Activated B cell treated with CpG ODN at 0.5 μM for 24 hours (primary cell): ENCODE data around the gene KCNK6. TPM values are rescaled to one million over a fixed set of nuclear protein-coding genes. Genes with fewer than 3 reads are reported as not detected.

Experiments used
- ATAC-seq: fragments of 200-7000 bp; cut with Tn5 transposase; one replicate; pipeline ENCODE4 v1.10.0; 2021; ENCODE audit warnings: low read depth, mild to moderate bottlenecking, moderate library complexity
- CTCF ChIA-PET: fragments of 350-600 bp; sonication (Branson Sonifier 250); formaldehyde crosslinking; loops from one replicate; lab custom pipeline; 2021; ENCODE audit warnings: antibody characterized with exemption; lab: Charles Lee
- POLR2A ChIA-PET: fragments of 350-600 bp; sonication (Branson Sonifier 250); formaldehyde crosslinking; loops from one replicate; lab custom pipeline; 2021; ENCODE audit warnings: antibody characterized with exemption; lab: Charles Lee
- DNase-seq: peaks from one replicate; pipeline ENCODE4 v3.0.0; 2022
- H3K27ac Mint-ChIP-seq: one replicate; pipeline ENCODE4 v1.8.0; 2020; ENCODE audit warnings: mixed read lengths
- H3K27me3 Mint-ChIP-seq: one replicate; pipeline ENCODE4 v1.8.0; 2021; ENCODE audit warnings: mixed read lengths
- H3K36me3 Mint-ChIP-seq: one replicate; pipeline ENCODE4 v1.8.0; 2021; ENCODE audit warnings: low read depth, mixed read lengths
- H3K4me1 Mint-ChIP-seq: one replicate; pipeline ENCODE4 v1.8.0; 2021; ENCODE audit warnings: mixed read lengths
- H3K4me3 Mint-ChIP-seq: one replicate; pipeline ENCODE4 v1.8.0; 2020; ENCODE audit warnings: mild to moderate bottlenecking, mixed read lengths
- H3K9me3 Mint-ChIP-seq: one replicate; pipeline ENCODE4 v1.8.0; 2020; ENCODE audit warnings: mixed read lengths
- CTCF ChIP-seq: fragments of 200-600 bp; IDR thresholded peaks from one replicate; pipeline ENCODE4 v1.8.0; 2022; ENCODE audit warnings: antibody characterized with exemption, mild to moderate bottlenecking
- intact Hi-C: fragments of 100-400 bp; cut with micrococcal nuclease; formaldehyde crosslinking; loops from one replicate; pipeline ENCODE4 v1.15.1; 2024
- total RNA-seq: library from RNA; stranded (reverse); gene quantifications from 2 replicates; pipeline ENCODE4 v1.2.3, GENCODE V29; 2022

Gene KCNK6
- total RNA-seq, 1 donor from 2014 or later, result 4.7 TPM

- intact Hi-C loops, result no loop called here
- TF ChIP-seq CTCF, result no peak
- H3K9me3 Mint-ChIP-seq, result no peaks in the 10 kb centered on the region
- ChIA-PET CTCF (interaction anchor here (0.8 kb wide), 1 partner anchor 51 kb away, joined by 3 read pairs; no protein-coding TSS in a partner anchor), POLR2A (interaction anchor here (0.5 to 5.0 kb wide), 11 partner anchors 10 to 1802 kb away, joined by 3 to 78 read pairs (median 8); partner anchors contain the start of genes CATSPERG, EIF3K, FAM98C and GGN)
- DNase-seq (no peak), ATAC-seq (no peak)
- H3K4me1 Mint-ChIP-seq, result peaks cover 25% of the 10 kb centered on the region
- peak overlapping the region; percentile 100 for H3K4me3 Mint-ChIP-seq
- H3K27ac Mint-ChIP-seq, result no peak overlapping the region
- no peaks in the 10 kb centered on the region for H3K27me3 Mint-ChIP-seq
- peaks cover 44% of the 10 kb centered on the region for H3K36me3 Mint-ChIP-seq
Measured at GRCh38 chr19:38375748-38376147, 56.1 kb downstream of the KCNK6 start.

GRCh38 chr19:38376576-38376975 is 56.9 kb downstream of the KCNK6 start:
- no peak for TF ChIP-seq CTCF
- Mint-ChIP-seq H3K36me3 (peaks cover 52% of the 10 kb centered on the region), H3K4me3 (peak overlapping the region; percentile 61), H3K27ac (no peak overlapping the region), H3K4me1 (peaks cover 25% of the 10 kb centered on the region), H3K9me3 (no peaks in the 10 kb centered on the region), H3K27me3 (no peaks in the 10 kb centered on the region)
- intact Hi-C loops, result no loop called here
- DNase-seq, result no peak
- no peak for ATAC-seq
- POLR2A ChIA-PET, result interaction anchor here (0.6 to 5.0 kb wide), 8 partner anchors 9 to 1803 kb away, joined by 3 to 78 read pairs (median 7); partner anchors contain the start of genes CATSPERG, FAM98C, GGN and RASGRP4
- CTCF ChIA-PET, result no interaction called here

GRCh38 chr19:38377052-38377451 is 57.4 kb downstream of the KCNK6 start:
- Mint-ChIP-seq H3K4me1 (peaks cover 25% of the 10 kb centered on the region), H3K27me3 (no peaks in the 10 kb centered on the region), H3K9me3 (no peaks in the 10 kb centered on the region), H3K27ac (no peak overlapping the region), H3K4me3 (no peak overlapping the region), H3K36me3 (peaks cover 57% of the 10 kb centered on the region)
- DNase-seq (no peak), ATAC-seq (no peak)
- no peak for TF ChIP-seq CTCF
- intact Hi-C loops, result no loop called here
- ChIA-PET POLR2A (interaction anchor here (1.8 to 5.0 kb wide), 2 partner anchors 8 to 11 kb away, joined by 6 to 78 read pairs; partner anchors contain the start of genes GGN and SPRED3), CTCF (interaction anchor here (0.7 kb wide), 1 partner anchor 26 kb away, joined by 4 read pairs; the partner anchor contains the start of gene FAM98C)

- ChIA-PET POLR2A (interaction anchor here (0.6 kb wide), 1 partner anchor 579 kb away, joined by 4 read pairs; no protein-coding TSS in a partner anchor), CTCF (interaction anchor here (1.7 kb wide), 1 partner anchor 8 kb away, joined by 6 read pairs; the partner anchor contains the start of gene GGN)
- no peak for DNase-seq
- no peak for TF ChIP-seq CTCF
- Mint-ChIP-seq H3K36me3 (peaks cover 75% of the 10 kb centered on the region), H3K4me3 (no peak overlapping the region), H3K27ac (no peak overlapping the region), H3K9me3 (no peaks in the 10 kb centered on the region), H3K4me1 (peaks cover 25% of the 10 kb centered on the region), H3K27me3 (no peaks in the 10 kb centered on the region)
- intact Hi-C loops, result no loop called here
- ATAC-seq, result no peak
Measured at GRCh38 chr19:38378866-38379265, 59.2 kb downstream of the KCNK6 start.

- DNase-seq, result no peak
- H3K4me3 Mint-ChIP-seq, result no peak overlapping the region
- peaks cover 71% of the 10 kb centered on the region for H3K36me3 Mint-ChIP-seq
- CTCF ChIA-PET, result no interaction called here
- no peak overlapping the region for H3K27ac Mint-ChIP-seq
- POLR2A ChIA-PET, result no interaction called here
- no peak for TF ChIP-seq CTCF
- H3K4me1 Mint-ChIP-seq, result peaks cover 13% of the 10 kb centered on the region
- no peak for ATAC-seq
- H3K27me3 Mint-ChIP-seq, result peaks cover 2% of the 10 kb centered on the region
- intact Hi-C loops, result no loop called here
- no peaks in the 10 kb centered on the region for H3K9me3 Mint-ChIP-seq
Measured at GRCh38 chr19:38381138-38381537, 61.5 kb downstream of the KCNK6 start.

Other genes with a start within 250 kb of the KCNK6 start
- gene DPF1, start 95.6 kb upstream of the KCNK6 start, total RNA-seq, result not detected in 2 replicates
- gene PPP1R14A, start 63.5 kb upstream of the KCNK6 start, total RNA-seq, result 17.2 and 17.4 TPM in 2 replicates
- 70.3 and 73.4 TPM in 2 replicates for gene SPINT2, start 55.3 kb upstream of the KCNK6 start, total RNA-seq
- 0.58 TPM in 1 of 2 replicates, not detected in the other for gene C19orf33, start 15.6 kb upstream of the KCNK6 start, total RNA-seq
- 28.7 and 30.1 TPM in 2 replicates for gene YIF1B, start 3.9 kb upstream of the KCNK6 start, total RNA-seq
- gene CATSPERG, start 16.0 kb downstream of the KCNK6 start, total RNA-seq, result 11.8 and 22.8 TPM in 2 replicates
- gene PSMD8, start 54.7 kb downstream of the KCNK6 start, total RNA-seq, result 134 and 138 TPM in 2 replicates
- gene GGN, start 68.2 kb downstream of the KCNK6 start, total RNA-seq, result 0.22 and 1.2 TPM in 2 replicates
- gene SPRED3, start 68.9 kb downstream of the KCNK6 start, total RNA-seq, result 0.44 and 2.4 TPM in 2 replicates
- gene FAM98C, start 83.2 kb downstream of the KCNK6 start, total RNA-seq, result 38.3 and 40.0 TPM in 2 replicates
- gene RASGRP4, start 106.4 kb downstream of the KCNK6 start, total RNA-seq, result 3.2 and 3.6 TPM in 2 replicates
- gene RYR1, start 113.8 kb downstream of the KCNK6 start, total RNA-seq, result 4.1 and 5.1 TPM in 2 replicates